ENCODE data around the gene CHIT1.

DNA sequence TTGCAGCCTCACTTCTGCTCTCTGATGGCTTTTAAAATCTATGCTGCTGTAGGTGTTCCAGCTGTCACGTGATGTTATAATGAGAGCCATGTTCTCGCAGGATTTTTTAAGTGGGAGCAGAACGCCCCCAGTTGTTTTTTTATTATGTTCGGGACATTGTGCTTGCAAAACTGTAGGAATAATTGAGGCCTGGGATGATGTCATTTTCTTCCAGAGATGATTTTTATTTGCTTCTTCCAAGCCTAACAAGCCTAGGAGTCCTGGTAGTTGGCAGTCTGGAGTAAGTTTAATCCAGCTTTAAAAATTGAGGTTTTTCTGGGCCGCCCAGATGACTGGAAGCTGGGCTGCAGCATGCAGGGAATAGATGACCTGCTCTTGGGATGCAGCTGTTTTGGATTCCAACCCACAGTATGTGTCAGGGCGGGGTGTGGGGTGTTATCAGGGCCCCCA is 34.6 kb upstream of the CHIT1 start:
- TF ChIP-seq, protein P1, sequence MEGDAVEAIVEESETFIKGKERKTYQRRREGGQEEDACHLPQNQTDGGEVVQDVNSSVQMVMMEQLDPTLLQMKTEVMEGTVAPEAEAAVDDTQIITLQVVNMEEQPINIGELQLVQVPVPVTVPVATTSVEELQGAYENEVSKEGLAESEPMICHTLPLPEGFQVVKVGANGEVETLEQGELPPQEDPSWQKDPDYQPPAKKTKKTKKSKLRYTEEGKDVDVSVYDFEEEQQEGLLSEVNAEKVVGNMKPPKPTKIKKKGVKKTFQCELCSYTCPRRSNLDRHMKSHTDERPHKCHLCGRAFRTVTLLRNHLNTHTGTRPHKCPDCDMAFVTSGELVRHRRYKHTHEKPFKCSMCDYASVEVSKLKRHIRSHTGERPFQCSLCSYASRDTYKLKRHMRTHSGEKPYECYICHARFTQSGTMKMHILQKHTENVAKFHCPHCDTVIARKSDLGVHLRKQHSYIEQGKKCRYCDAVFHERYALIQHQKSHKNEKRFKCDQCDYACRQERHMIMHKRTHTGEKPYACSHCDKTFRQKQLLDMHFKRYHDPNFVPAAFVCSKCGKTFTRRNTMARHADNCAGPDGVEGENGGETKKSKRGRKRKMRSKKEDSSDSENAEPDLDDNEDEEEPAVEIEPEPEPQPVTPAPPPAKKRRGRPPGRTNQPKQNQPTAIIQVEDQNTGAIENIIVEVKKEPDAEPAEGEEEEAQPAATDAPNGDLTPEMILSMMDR (IDR thresholded peaks at IDR 0.05): no peak
- TF ChIP-seq POLR2A (IDR thresholded peaks at IDR 0.05): no peak
